ENCODE results near the gene LMBR1. TPM values are rescaled to one million over a fixed set of nuclear protein-coding genes. Genes with fewer than 3 reads are reported as not detected.

Gene LMBR1
- total and polyA plus RNA-seq, 2 experiments from 2014 or later: 21.8 to 26.7 TPM

GRCh38 chr7:156662277-156662676 lies 230.7 kb downstream of the LMBR1 start:
- DNase-seq: no peak
- Histone ChIP-seq H2AFZ (no peak overlapping the region), H3K27me3 (replicated peaks; ENCODE audit: insufficient read depth) (no peaks in the 10 kb centered on the region), H3K9me2 (ENCODE audit: insufficient read depth) (no peaks in the 10 kb centered on the region), H3K9ac (no peak overlapping the region), H3K27ac (no peak overlapping the region), H3K9me3 (ENCODE audit: low read depth) (no peaks in the 10 kb centered on the region), H3K4me1 (ENCODE audit: insufficient read depth) (no peaks in the 10 kb centered on the region), H3K4me2 (ENCODE audit: unreplicated experiment) (no peak overlapping the region), H3K79me2 (ENCODE audit: insufficient read depth) (no peaks in the 10 kb centered on the region), H3F3A (ENCODE audit: insufficient read depth) (no peaks in the 10 kb centered on the region), H3K36me3 (ENCODE audit: low read depth) (no peaks in the 10 kb centered on the region), H4K20me1 (ENCODE audit: insufficient read depth) (no peaks in the 10 kb centered on the region), H3K4me3 (no peak overlapping the region)
- TF ChIP-seq EZH2phosphoT487 (IDR thresholded peaks at IDR 0.05; ENCODE audit: insufficient read depth, low read depth): no peak
- TF ChIP-seq EZH2 (IDR thresholded peaks at IDR 0.05; ENCODE audit: insufficient read depth, poor library complexity, severe bottlenecking): no peak
- in situ Hi-C loops (cut with MboI): no loop called here
- WGBS, 2 experiments (ENCODE audit: low coverage in 1 of 2, low lambda C conversion rate in 2 of 2, missing lambda C conversion rate in 2 of 2): 81 to 88% methylated on average over 4 of the region's 4 CpGs

GRCh38 chr7:156661637-156662036 lies 231.3 kb downstream of the LMBR1 start:
- Histone ChIP-seq H3K36me3 (ENCODE audit: low read depth) (no peaks in the 10 kb centered on the region), H4K20me1 (ENCODE audit: insufficient read depth) (no peaks in the 10 kb centered on the region), H2AFZ (no peak overlapping the region), H3K4me3 (no peak overlapping the region), H3K9me2 (ENCODE audit: insufficient read depth) (no peaks in the 10 kb centered on the region), H3K27me3 (replicated peaks; ENCODE audit: insufficient read depth) (no peaks in the 10 kb centered on the region), H3K4me1 (ENCODE audit: insufficient read depth) (no peaks in the 10 kb centered on the region), H3F3A (ENCODE audit: insufficient read depth) (no peaks in the 10 kb centered on the region), H3K27ac (no peak overlapping the region), H3K4me2 (ENCODE audit: unreplicated experiment) (no peak overlapping the region), H3K79me2 (ENCODE audit: insufficient read depth) (no peaks in the 10 kb centered on the region), H3K9me3 (ENCODE audit: low read depth) (no peaks in the 10 kb centered on the region), H3K9ac (no peak overlapping the region)
- TF ChIP-seq EZH2 (IDR thresholded peaks at IDR 0.05; ENCODE audit: insufficient read depth, poor library complexity, severe bottlenecking): no peak
- no peak for TF ChIP-seq EZH2phosphoT487 (IDR thresholded peaks at IDR 0.05; ENCODE audit: insufficient read depth, low read depth)
- in situ Hi-C loops (cut with MboI): no loop called here
- WGBS, 2 experiments (ENCODE audit: low coverage in 1 of 2, low lambda C conversion rate in 2 of 2, missing lambda C conversion rate in 2 of 2): 82 to 86% methylated on average over 5 of the region's 5 CpGs
- DNase-seq: no peak

GRCh38 chr7:156659961-156660360 lies 233.0 kb downstream of the LMBR1 start:
- no peaks in the 10 kb centered on the region for H3K4me1 ChIP-seq (ENCODE audit: insufficient read depth)
- no peaks in the 10 kb centered on the region for H3K9me3 ChIP-seq (ENCODE audit: low read depth)
- in situ Hi-C loops (cut with MboI): no loop called here
- WGBS, 2 experiments (ENCODE audit: low coverage in 1 of 2, low lambda C conversion rate in 2 of 2, missing lambda C conversion rate in 2 of 2): 76 to 82% methylated on average over 11 of the region's 11 CpGs
- H3K9me2 ChIP-seq (ENCODE audit: insufficient read depth): no peaks in the 10 kb centered on the region
- no peak overlapping the region for H3K4me3 ChIP-seq
- TF ChIP-seq EZH2phosphoT487 (IDR thresholded peaks at IDR 0.05; ENCODE audit: insufficient read depth, low read depth) (no peak), EZH2 (IDR thresholded peaks at IDR 0.05; ENCODE audit: insufficient read depth, poor library complexity, severe bottlenecking) (no peak)
- no peaks in the 10 kb centered on the region for H3K27me3 ChIP-seq (replicated peaks; ENCODE audit: insufficient read depth)
- H3F3A ChIP-seq (ENCODE audit: insufficient read depth): no peaks in the 10 kb centered on the region
- no peak overlapping the region for H3K9ac ChIP-seq
- no peak for DNase-seq
- no peaks in the 10 kb centered on the region for H3K79me2 ChIP-seq (ENCODE audit: insufficient read depth)
- no peak overlapping the region for H2AFZ ChIP-seq
- no peaks in the 10 kb centered on the region for H4K20me1 ChIP-seq (ENCODE audit: insufficient read depth)
- no peaks in the 10 kb centered on the region for H3K36me3 ChIP-seq (ENCODE audit: low read depth)
- no peak overlapping the region for H3K27ac ChIP-seq
- H3K4me2 ChIP-seq (ENCODE audit: unreplicated experiment): no peak overlapping the region

GRCh38 chr7:156659203-156659602 lies 233.8 kb downstream of the LMBR1 start:
- Histone ChIP-seq H3K79me2 (ENCODE audit: insufficient read depth) (no peaks in the 10 kb centered on the region), H3K9me2 (ENCODE audit: insufficient read depth) (no peaks in the 10 kb centered on the region), H3K36me3 (ENCODE audit: low read depth) (no peaks in the 10 kb centered on the region), H4K20me1 (ENCODE audit: insufficient read depth) (no peaks in the 10 kb centered on the region), H3K9me3 (ENCODE audit: low read depth) (no peaks in the 10 kb centered on the region), H3K27me3 (replicated peaks; ENCODE audit: insufficient read depth) (no peaks in the 10 kb centered on the region), H3K4me1 (ENCODE audit: insufficient read depth) (no peaks in the 10 kb centered on the region), H3K9ac (no peak overlapping the region), H3K4me2 (ENCODE audit: unreplicated experiment) (no peak overlapping the region), H3K4me3 (no peak overlapping the region), H3K27ac (no peak overlapping the region), H2AFZ (no peak overlapping the region), H3F3A (ENCODE audit: insufficient read depth) (no peaks in the 10 kb centered on the region)
- no peak for DNase-seq
- in situ Hi-C loops (cut with MboI): no loop called here
- TF ChIP-seq EZH2phosphoT487 (IDR thresholded peaks at IDR 0.05; ENCODE audit: insufficient read depth, low read depth) (no peak), EZH2 (IDR thresholded peaks at IDR 0.05; ENCODE audit: insufficient read depth, poor library complexity, severe bottlenecking) (no peak)
- WGBS, 2 experiments (ENCODE audit: low coverage in 1 of 2, low lambda C conversion rate in 2 of 2, missing lambda C conversion rate in 2 of 2): 77% methylated on average over 6 of the region's 6 CpGs

GRCh38 chr7:156657681-156658080 lies 235.3 kb downstream of the LMBR1 start:
- WGBS, 2 experiments (ENCODE audit: low coverage in 1 of 2, low lambda C conversion rate in 2 of 2, missing lambda C conversion rate in 2 of 2): 77 to 83% methylated on average over 4 of the region's 4 CpGs
- Histone ChIP-seq H2AFZ (no peak overlapping the region), H3K4me3 (no peak overlapping the region), H4K20me1 (ENCODE audit: insufficient read depth) (no peaks in the 10 kb centered on the region), H3K27ac (no peak overlapping the region), H3K4me2 (ENCODE audit: unreplicated experiment) (no peak overlapping the region), H3K79me2 (ENCODE audit: insufficient read depth) (no peaks in the 10 kb centered on the region), H3K9me3 (ENCODE audit: low read depth) (no peaks in the 10 kb centered on the region), H3K36me3 (ENCODE audit: low read depth) (no peaks in the 10 kb centered on the region), H3K4me1 (ENCODE audit: insufficient read depth) (0 out of 2 replicates have a peak, but pooled peaks cover under 1% of the 10 kb centered on the region), H3F3A (ENCODE audit: insufficient read depth) (no peaks in the 10 kb centered on the region), H3K27me3 (replicated peaks; ENCODE audit: insufficient read depth) (no peaks in the 10 kb centered on the region), H3K9ac (no peak overlapping the region), H3K9me2 (ENCODE audit: insufficient read depth) (no peaks in the 10 kb centered on the region)
- no peak for DNase-seq
- TF ChIP-seq EZH2 (IDR thresholded peaks at IDR 0.05; ENCODE audit: insufficient read depth, poor library complexity, severe bottlenecking) (no peak), EZH2phosphoT487 (IDR thresholded peaks at IDR 0.05; ENCODE audit: insufficient read depth, low read depth) (no peak)
- in situ Hi-C loops (cut with MboI): no loop called here

Measured in GM23248 (cell line).